CD4-positive, alpha-beta memory T cell (primary cell): ENCODE measurements around the gene HSPA12B. TPM values are rescaled to one million over a fixed set of nuclear protein-coding genes. Genes with fewer than 3 reads are reported as not detected.

Experiments
- CTCF ChIA-PET: fragments of 350-600 bp; sonication (Branson Sonifier 250); formaldehyde crosslinking; loops from one replicate; lab custom pipeline; 2021; ENCODE audit warnings: inconsistent platforms; ENCODE audit not compliant: partially characterized antibody; lab: Charles Lee
- POLR2A ChIA-PET: fragments of 350-600 bp; sonication (Branson Sonifier 250); formaldehyde crosslinking; loops from one replicate; lab custom pipeline; 2021; ENCODE audit not compliant: partially characterized antibody; lab: Charles Lee
- DNase-seq, 5 donors: peaks; one replicate each; pipeline versions ENCODE4 v3.0.0 to v3.0.0-alpha.2; 2020 to 2022; ENCODE audit warnings: mixed read lengths in 1 of 5
- H3K27ac ChIP-seq: one replicate; pipeline ENCODE4 v1.7.0; 2013; ENCODE audit warnings: low read depth, low read length
- H3K27me3 ChIP-seq: 2 replicates; pipeline ENCODE4 v1.7.0; 2013; ENCODE audit warnings: mild to moderate bottlenecking, low read length, moderate library complexity; ENCODE audit not compliant: insufficient read depth
- H3K36me3 ChIP-seq: 2 replicates; pipeline ENCODE4 v1.7.0; 2013; ENCODE audit warnings: mild to moderate bottlenecking, low read length, moderate library complexity; ENCODE audit not compliant: insufficient read depth
- H3K4me1 ChIP-seq: 2 replicates; pipeline ENCODE4 v1.7.0; 2013; ENCODE audit warnings: mild to moderate bottlenecking, low read length, moderate library complexity; ENCODE audit not compliant: insufficient read depth
- H3K4me3 ChIP-seq, 2 donors: one replicate each; pipeline ENCODE4 v1.7.0; 2013; ENCODE audit warnings: low read length in 2 of 2, mild to moderate bottlenecking in 1 of 2
- H3K9me3 ChIP-seq, 2 donors: one replicate each; pipeline ENCODE4 v1.7.0; 2013; ENCODE audit warnings: low read length in 2 of 2, control low read depth in 1 of 2; ENCODE audit not compliant: control insufficient read depth in 1 of 2
- H3K27ac Mint-ChIP-seq, 7 donors: one replicate each; pipeline ENCODE4 v1.8.0; 2020 to 2021; ENCODE audit warnings: mixed read lengths in 7 of 7, mild to moderate bottlenecking in 6 of 7, inconsistent platforms in 3 of 7, moderate library complexity in 3 of 7
- H3K27me3 Mint-ChIP-seq, 2 donors: one replicate each; pipeline ENCODE4 v1.8.0; 2020 to 2021; ENCODE audit warnings: mixed read lengths in 2 of 2
- H3K36me3 Mint-ChIP-seq, 2 donors: one replicate each; pipeline ENCODE4 v1.8.0; 2020 to 2021; ENCODE audit warnings: mixed read lengths in 2 of 2, inconsistent platforms in 1 of 2, mild to moderate bottlenecking in 1 of 2
- H3K4me1 Mint-ChIP-seq, 4 donors: one replicate each; pipeline ENCODE4 v1.8.0; 2020 to 2021; ENCODE audit warnings: mixed read lengths in 4 of 4, mild to moderate bottlenecking in 1 of 4
- H3K4me3 Mint-ChIP-seq, 8 donors: one replicate each; pipeline ENCODE4 v1.8.0; 2020 to 2021; ENCODE audit warnings: mixed read lengths in 8 of 8, mild to moderate bottlenecking in 7 of 8, moderate library complexity in 6 of 8, inconsistent platforms in 3 of 8
- H3K9me3 Mint-ChIP-seq, 8 donors: one replicate each; pipeline ENCODE4 v1.8.0; 2020 to 2021; ENCODE audit warnings: mixed read lengths in 8 of 8, mild to moderate bottlenecking in 5 of 8, inconsistent platforms in 3 of 8, moderate library complexity in 1 of 8
- intact Hi-C: fragments of 100-400 bp; cut with micrococcal nuclease; formaldehyde crosslinking; loops from one replicate; pipeline ENCODE4 v1.15.1; 2023
- polyA plus RNA-seq, 2 donors: library from polyadenylated mRNA; unstranded; fragments of 300-500 nt; fragmentation: Illumina TruSeq; gene quantifications; one replicate each; pipeline ENCODE4 v1.2.3, GENCODE V29; 2021
- total RNA-seq, 2 experiments: library from RNA; stranded (reverse); gene quantifications; one replicate each; pipeline ENCODE4 v1.2.3, GENCODE V29; 2021

HSPA12B gene
- total RNA-seq (not detected), polyA plus RNA-seq (under 1 TPM in 1 of 2 donors, not detected in 1; 0.22 TPM)

- intact Hi-C loops: no loop called here
- peaks cover 33 to 45% of the 10 kb centered on the region in 2 donors for H3K27me3 Mint-ChIP-seq
- Histone ChIP-seq H3K36me3 (no peaks in the 10 kb centered on the region), H3K27ac (no peak within 1 kb of the TSS), H3K27me3 (peaks cover 15% of the 10 kb centered on the region), H3K9me3 (no peaks in the 10 kb centered on the region), H3K4me3 (no peak within 1 kb of the TSS), H3K4me1 (no peaks in the 10 kb centered on the region)
- no peaks in the 10 kb centered on the region for H3K9me3 Mint-ChIP-seq
- H3K4me1 Mint-ChIP-seq: peaks cover 0 to 2% (median 0%) of the 10 kb centered on the region in 4 donors
- peak within 1 kb of the TSS in 2 of 8 donors; percentile 26 to 42 for H3K4me3 Mint-ChIP-seq
- DNase-seq: no peak
- H3K36me3 Mint-ChIP-seq: no peaks in the 10 kb centered on the region
- ChIA-PET CTCF (no interaction called here), POLR2A (no interaction called here)
- H3K27ac Mint-ChIP-seq: no peak within 1 kb of the TSS
These were observed at the start of gene HSPA12B for GRCh38 chr20:3732327-3733118. Gene HSPA12B, plus strand, starts transcription at chr20:3732685. Its CDS starts 5,990 bp downstream, at chr20:3738675.

DNA sequence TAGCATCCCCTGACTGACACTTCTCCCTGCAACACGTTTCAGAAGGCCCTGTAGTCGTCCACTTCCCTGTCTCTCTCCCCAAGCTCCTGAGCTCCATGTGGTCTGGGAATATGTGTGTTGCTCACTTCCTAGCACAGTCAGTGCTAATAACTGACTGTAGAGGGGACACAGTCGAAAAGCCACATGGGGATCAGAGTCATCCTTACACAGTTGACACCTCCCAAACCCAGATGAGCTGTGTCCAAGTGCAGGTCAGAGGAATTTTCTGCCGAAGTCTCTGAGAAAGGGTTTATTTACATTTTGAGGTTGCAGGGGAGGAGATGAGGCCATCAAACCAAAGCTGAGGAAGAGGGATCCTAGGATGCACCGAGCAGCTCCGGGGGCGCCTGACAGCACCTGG, 47.1 kb upstream of the HSPA12B start:
- H3K27me3 ChIP-seq: peaks cover 4% of the 10 kb centered on the region
- Mint-ChIP-seq H3K4me1 (peaks cover 0 to 5% (median 3%) of the 10 kb centered on the region in 4 donors), H3K9me3 (no peaks in the 10 kb centered on the region), H3K27ac (no peak overlapping the region), H3K36me3 (no peaks in the 10 kb centered on the region), H3K27me3 (peaks cover 28 to 33% of the 10 kb centered on the region in 2 donors), H3K4me3 (no peak overlapping the region)
- H3K4me3 ChIP-seq: no peak overlapping the region
- no peak for DNase-seq
- H3K27ac ChIP-seq: no peak overlapping the region
- ChIA-PET POLR2A (no interaction called here), CTCF (interaction anchor here (0.8 to 1.1 kb wide), 2 partner anchors 9 to 25 kb away, joined by 3 to 5 read pairs; no protein-coding TSS in a partner anchor)
- no peaks in the 10 kb centered on the region for H3K9me3 ChIP-seq
- no peaks in the 10 kb centered on the region for H3K36me3 ChIP-seq
- intact Hi-C loops: no loop called here
- H3K4me1 ChIP-seq: no peaks in the 10 kb centered on the region

GRCh38 chr20:3686421-3686820, 46.1 kb upstream of the HSPA12B start:
- Mint-ChIP-seq H3K27ac (no peak overlapping the region), H3K36me3 (no peaks in the 10 kb centered on the region), H3K4me3 (no peak overlapping the region), H3K27me3 (peaks cover 22 to 26% of the 10 kb centered on the region in 2 donors), H3K4me1 (peaks cover 0 to under 1% (median 0%) of the 10 kb centered on the region in 4 donors), H3K9me3 (no peaks in the 10 kb centered on the region)
- ChIA-PET CTCF (no interaction called here), POLR2A (no interaction called here)
- Histone ChIP-seq H3K27me3 (peaks cover 2% of the 10 kb centered on the region), H3K4me1 (no peaks in the 10 kb centered on the region), H3K9me3 (no peaks in the 10 kb centered on the region), H3K4me3 (no peak overlapping the region), H3K36me3 (no peaks in the 10 kb centered on the region), H3K27ac (no peak overlapping the region)
- intact Hi-C loops: no loop called here
- no peak for DNase-seq

- H3K4me1 Mint-ChIP-seq: no peaks in the 10 kb centered on the region
- H3K27ac Mint-ChIP-seq: no peak overlapping the region
- peaks cover 22 to 26% of the 10 kb centered on the region in 2 donors for H3K27me3 Mint-ChIP-seq
- H3K27me3 ChIP-seq: no peaks in the 10 kb centered on the region
- ChIA-PET CTCF (no interaction called here), POLR2A (no interaction called here)
- DNase-seq: no peak
- no peaks in the 10 kb centered on the region for H3K9me3 Mint-ChIP-seq
- no peak overlapping the region for H3K4me3 ChIP-seq
- no peak overlapping the region for H3K27ac ChIP-seq
- no peaks in the 10 kb centered on the region for H3K36me3 ChIP-seq
- H3K36me3 Mint-ChIP-seq: no peaks in the 10 kb centered on the region
- intact Hi-C loops: no loop called here
- H3K4me1 ChIP-seq: no peaks in the 10 kb centered on the region
- no peak overlapping the region for H3K4me3 Mint-ChIP-seq
- H3K9me3 ChIP-seq: no peaks in the 10 kb centered on the region
These were observed 45.6 kb upstream of the HSPA12B start for GRCh38 chr20:3686867-3687321.

GRCh38 chr20:3687655-3688054, 44.8 kb upstream of the HSPA12B start:
- no peaks in the 10 kb centered on the region for H3K4me1 ChIP-seq
- CTCF ChIA-PET: interaction anchor here (1.8 kb wide), 1 partner anchor 23 kb away, joined by 4 read pairs; no protein-coding TSS in a partner anchor
- H3K9me3 Mint-ChIP-seq: no peaks in the 10 kb centered on the region
- no peak for DNase-seq
- no peak overlapping the region for H3K4me3 ChIP-seq
- H3K27me3 ChIP-seq: no peaks in the 10 kb centered on the region
- no peak overlapping the region for H3K4me3 Mint-ChIP-seq
- intact Hi-C loops: no loop called here
- H3K36me3 ChIP-seq: no peaks in the 10 kb centered on the region
- H3K36me3 Mint-ChIP-seq: no peaks in the 10 kb centered on the region
- no peaks in the 10 kb centered on the region for H3K9me3 ChIP-seq
- POLR2A ChIA-PET: no interaction called here
- H3K27ac Mint-ChIP-seq: no peak overlapping the region
- no peak overlapping the region for H3K27ac ChIP-seq
- H3K4me1 Mint-ChIP-seq: no peaks in the 10 kb centered on the region
- H3K27me3 Mint-ChIP-seq: peaks cover 19 to 22% of the 10 kb centered on the region in 2 donors

- peaks cover 7 to 10% of the 10 kb centered on the region in 2 donors for H3K27me3 Mint-ChIP-seq
- ChIA-PET CTCF (no interaction called here), POLR2A (no interaction called here)
- no peak overlapping the region for H3K27ac ChIP-seq
- no peaks in the 10 kb centered on the region for H3K36me3 Mint-ChIP-seq
- H3K9me3 Mint-ChIP-seq: no peaks in the 10 kb centered on the region
- H3K27me3 ChIP-seq: no peaks in the 10 kb centered on the region
- no peak overlapping the region for H3K4me3 Mint-ChIP-seq
- DNase-seq: no peak
- intact Hi-C loops: no loop called here
- no peaks in the 10 kb centered on the region for H3K9me3 ChIP-seq
- no peak overlapping the region for H3K27ac Mint-ChIP-seq
- H3K4me3 ChIP-seq: no peak overlapping the region
- H3K4me1 ChIP-seq: no peaks in the 10 kb centered on the region
- H3K36me3 ChIP-seq: no peaks in the 10 kb centered on the region
- no peaks in the 10 kb centered on the region for H3K4me1 Mint-ChIP-seq
These were observed 42.5 kb upstream of the HSPA12B start for GRCh38 chr20:3689978-3690377.

- H3K36me3 Mint-ChIP-seq: no peaks in the 10 kb centered on the region
- intact Hi-C loops: no loop called here
- H3K4me1 ChIP-seq: no peaks in the 10 kb centered on the region
- no peaks in the 10 kb centered on the region for H3K36me3 ChIP-seq
- H3K9me3 Mint-ChIP-seq: no peaks in the 10 kb centered on the region
- no peaks in the 10 kb centered on the region for H3K4me1 Mint-ChIP-seq
- ChIA-PET CTCF (no interaction called here), POLR2A (no interaction called here)
- H3K27me3 Mint-ChIP-seq: peaks cover 7% of the 10 kb centered on the region in 2 donors
- no peak overlapping the region for H3K27ac Mint-ChIP-seq
- no peak overlapping the region for H3K4me3 ChIP-seq
- no peak for DNase-seq
- H3K4me3 Mint-ChIP-seq: no peak overlapping the region
- no peaks in the 10 kb centered on the region for H3K9me3 ChIP-seq
- H3K27ac ChIP-seq: no peak overlapping the region
- H3K27me3 ChIP-seq: no peaks in the 10 kb centered on the region
These were observed 42.1 kb upstream of the HSPA12B start for GRCh38 chr20:3690413-3690812.
